ENCODE data around the gene NUDCD3.

GRCh38 chr7:44403775-44404174 is 86.7 kb downstream of the NUDCD3 start:
- TF ChIP-seq EP300 (IDR thresholded peaks at IDR 0.05): no peak
- TF ChIP-seq CTCF (IDR thresholded peaks at IDR 0.05): no peak

Data from sigmoid colon (tissue), 4 donors.